Trophoblast cell (in vitro differentiated cells and primary cell): Measurements from ENCODE around the gene ZFR2.
"Not testable (repeated sequence)": the region's sequence is repeated elsewhere in the genome, so short reads cannot be mapped to it uniquely, and the experiment has no call there.

Experiments used
- DNase-seq, 2 donors: peaks; one replicate each; pipeline ENCODE4 v3.0.0-alpha.2; 2016
- H2AFZ ChIP-seq: 2 replicates; pipeline ENCODE4 v1.6.1; 2013; ENCODE audit warnings: low read length, moderate library complexity, mild to moderate bottlenecking; ENCODE audit not compliant: insufficient read depth, poor library complexity
- H2AK5ac ChIP-seq: 2 replicates; pipeline ENCODE4 v1.6.1; 2013; ENCODE audit warnings: mild to moderate bottlenecking, low read length
- H2BK120ac ChIP-seq: 2 replicates; pipeline ENCODE4 v1.6.1; 2013; ENCODE audit warnings: low read length, mild to moderate bottlenecking, moderate library complexity; ENCODE audit not compliant: insufficient read depth, poor library complexity
- H2BK12ac ChIP-seq: 2 replicates; pipeline ENCODE4 v1.6.1; 2013; ENCODE audit warnings: mild to moderate bottlenecking, low read length, moderate library complexity
- H2BK5ac ChIP-seq: 2 replicates; pipeline ENCODE4 v1.6.1; 2013; ENCODE audit warnings: low read length, low read depth, moderate library complexity, mild to moderate bottlenecking; ENCODE audit not compliant: poor library complexity
- H3K14ac ChIP-seq: 2 replicates; pipeline ENCODE4 v1.6.1; 2013; ENCODE audit warnings: mild to moderate bottlenecking, low read length
- H3K18ac ChIP-seq: 2 replicates; pipeline ENCODE4 v1.6.1; 2013; ENCODE audit warnings: mild to moderate bottlenecking, low read length
- H3K23ac ChIP-seq: 2 replicates; pipeline ENCODE4 v1.6.1; 2013; ENCODE audit warnings: low read length
- H3K27ac ChIP-seq: 2 replicates; pipeline ENCODE4 v1.5.1; 2013; ENCODE audit warnings: low read depth, mild to moderate bottlenecking, inconsistent platforms, low read length, moderate library complexity
- H3K27me3 ChIP-seq: 2 replicates; pipeline ENCODE4 v1.6.1; 2013; ENCODE audit warnings: inconsistent platforms, mild to moderate bottlenecking, low read length, moderate library complexity; ENCODE audit not compliant: insufficient read depth
- H3K36me3 ChIP-seq, 2 experiments: 1 replicate in 1 of 2; 2 replicates in 1 of 2; pipeline ENCODE4 v1.6.1; 2013; ENCODE audit warnings: low read length in 2 of 2, mild to moderate bottlenecking in 2 of 2, moderate library complexity in 1 of 2; ENCODE audit not compliant: insufficient read depth in 2 of 2, control insufficient read depth in 1 of 2
- H3K4ac ChIP-seq: 2 replicates; pipeline ENCODE4 v1.6.1; 2013; ENCODE audit warnings: low read depth, mild to moderate bottlenecking, low read length, moderate library complexity
- H3K4me1 ChIP-seq, 2 experiments: 1 replicate in 1 of 2; 2 replicates in 1 of 2; pipeline ENCODE4 v1.6.1; 2013; ENCODE audit warnings: low read length in 2 of 2, mild to moderate bottlenecking in 2 of 2, moderate library complexity in 1 of 2; ENCODE audit not compliant: insufficient read depth in 2 of 2, control insufficient read depth in 1 of 2
- H3K4me2 ChIP-seq: 2 replicates; pipeline ENCODE4 v1.6.1; 2013; ENCODE audit warnings: inconsistent platforms, mild to moderate bottlenecking, low read length, moderate library complexity
- H3K4me3 ChIP-seq: 2 replicates; pipeline ENCODE4 v1.5.1; 2013; ENCODE audit warnings: mild to moderate bottlenecking, low read depth, low read length, inconsistent platforms
- H3K79me1 ChIP-seq: one replicate; pipeline ENCODE4 v1.6.1; 2013; ENCODE audit warnings: low read length
- H3K79me2 ChIP-seq: 2 replicates; pipeline ENCODE4 v1.6.1; 2013; ENCODE audit warnings: low read length, mild to moderate bottlenecking; ENCODE audit not compliant: control insufficient read depth, insufficient read depth, poor library complexity
- H3K9ac ChIP-seq: 2 replicates; pipeline ENCODE4 v1.6.1; 2013; ENCODE audit warnings: mild to moderate bottlenecking, low read length
- H3K9me3 ChIP-seq: 2 replicates; pipeline ENCODE4 v1.6.1; 2013; ENCODE audit warnings: low read depth, mild to moderate bottlenecking, control low read depth, inconsistent platforms, low read length; ENCODE audit not compliant: insufficient read depth
- H4K12ac ChIP-seq: 2 replicates; pipeline ENCODE4 v1.6.1; 2013; ENCODE audit warnings: low read depth, mild to moderate bottlenecking, low read length, moderate library complexity
- H4K8ac ChIP-seq: 2 replicates; pipeline ENCODE4 v1.6.1; 2013; ENCODE audit warnings: low read depth, mild to moderate bottlenecking, low read length, moderate library complexity
- H4K91ac ChIP-seq: one replicate; pipeline ENCODE4 v1.6.1; 2013; ENCODE audit warnings: low read depth, mild to moderate bottlenecking, low read length, moderate library complexity
- WGBS: extraction: QIAGEN DNeasy Blood & Tissue Kit; methylation state at CpG from one replicate; pipeline ENCODE4 v1.1.7; 2013; ENCODE audit warnings: missing lambda C conversion rate; ENCODE audit not compliant: insufficient read length, insufficient coverage; ENCODE audit errors: extremely low coverage; 5-methylcytosine and 5-hydroxymethylcytosine counted together

Gene ZFR2

GRCh38 chr19:3765757-3766156 lies 103.1 kb downstream of the ZFR2 start:
- not testable (repeated sequence) for H2AFZ ChIP-seq, H3K79me1 ChIP-seq, H3K27ac ChIP-seq, H3K4me1 ChIP-seq, H3K27me3 ChIP-seq, H3K23ac ChIP-seq, H3K4me2 ChIP-seq, H3K4ac ChIP-seq, H2BK5ac ChIP-seq, H3K18ac ChIP-seq, H2BK12ac ChIP-seq, H4K8ac ChIP-seq, H3K9me3 ChIP-seq, H3K9ac ChIP-seq, H2AK5ac ChIP-seq, DNase-seq, H2BK120ac ChIP-seq, H3K79me2 ChIP-seq, H3K14ac ChIP-seq, H4K12ac ChIP-seq, H4K91ac ChIP-seq, H3K4me3 ChIP-seq
- H3K36me3 ChIP-seq = peaks cover 20 to 24% of the 10 kb centered on the region in 2 experiments
- WGBS = no CpG with 5 or more reads among the region's 5 CpGs

- no peaks in the 10 kb centered on the region for H3K9me3 ChIP-seq
- peaks cover 0 to 4% of the 10 kb centered on the region in 2 experiments for H3K4me1 ChIP-seq
- H3K23ac ChIP-seq = no peak overlapping the region
- H3K18ac ChIP-seq = no peak overlapping the region
- H4K12ac ChIP-seq = no peak overlapping the region
- no peak overlapping the region for H2BK5ac ChIP-seq
- no peak overlapping the region for H4K8ac ChIP-seq
- H2AK5ac ChIP-seq = no peak overlapping the region
- H3K4ac ChIP-seq = no peak overlapping the region
- H2BK12ac ChIP-seq = no peak overlapping the region
- H3K27ac ChIP-seq = no peak overlapping the region
- no peak overlapping the region for H3K4me2 ChIP-seq
- no peak overlapping the region for H3K9ac ChIP-seq
- H3K4me3 ChIP-seq = no peak overlapping the region
- whole genome bisulfite sequencing = no CpG with 5 or more reads among the region's 12 CpGs
- no peaks in the 10 kb centered on the region for H3K27me3 ChIP-seq
- H4K91ac ChIP-seq = no peak overlapping the region
- peaks cover 21 to 24% of the 10 kb centered on the region in 2 experiments for H3K36me3 ChIP-seq
- peaks cover 7% of the 10 kb centered on the region for H3K79me1 ChIP-seq
- H2BK120ac ChIP-seq = no peak overlapping the region
- H2AFZ ChIP-seq = no peak overlapping the region
- peaks cover 8% of the 10 kb centered on the region for H3K79me2 ChIP-seq
- DNase-seq = no peak
- no peak overlapping the region for H3K14ac ChIP-seq
These were observed 103.7 kb downstream of the ZFR2 start for GRCh38 chr19:3765121-3765520.

- Histone ChIP-seq H2AFZ (peak within 1 kb of the TSS; percentile 95), H3K79me1 (peaks cover 7% of the 10 kb centered on the region), H3K4me3 (peak within 1 kb of the TSS; percentile 91), H3K14ac (peak within 1 kb of the TSS; percentile 85), H3K9me3 (no peaks in the 10 kb centered on the region), H3K4me2 (peak within 1 kb of the TSS; percentile 58), H2BK5ac (peak within 1 kb of the TSS; percentile 98), H3K18ac (peak within 1 kb of the TSS; percentile 74), H4K91ac (peak within 1 kb of the TSS; percentile 88), H2AK5ac (peak within 1 kb of the TSS; percentile 61), H2BK12ac (peak within 1 kb of the TSS; percentile 77), H3K36me3 (peaks cover 36 to 38% of the 10 kb centered on the region in 2 experiments), H3K79me2 (peaks cover 10% of the 10 kb centered on the region), H3K4me1 (peaks cover 0 to 4% of the 10 kb centered on the region in 2 experiments), H3K23ac (no peak within 1 kb of the TSS), H4K12ac (peak within 1 kb of the TSS; percentile 96), H2BK120ac (peak within 1 kb of the TSS; percentile 91), H3K4ac (peak within 1 kb of the TSS; percentile 70), H4K8ac (peak within 1 kb of the TSS; percentile 97), H3K27ac (peak within 1 kb of the TSS; percentile 94), H3K27me3 (no peaks in the 10 kb centered on the region), H3K9ac (peak within 1 kb of the TSS; percentile 93)
- no CpG with 5 or more reads among the region's 47 CpGs for WGBS
- DNase-seq = peak; percentile 100
These were observed 106.1 kb downstream of the ZFR2 start, which contains the start of gene MRPL54 for GRCh38 chr19:3762501-3763459. Gene MRPL54, plus strand, starts transcription at chr19:3762682. Its CDS starts 19 bp downstream, at chr19:3762701.

GRCh38 chr19:3762130-3762473 lies 106.7 kb downstream of the ZFR2 start:
- Histone ChIP-seq H3K23ac (no peak overlapping the region), H3K27ac (no peak overlapping the region), H2BK5ac (no peak overlapping the region), H2AK5ac (no peak overlapping the region), H3K18ac (no peak overlapping the region), H2BK12ac (peak overlapping the region; percentile 77), H3K79me2 (peaks cover 10% of the 10 kb centered on the region), H4K8ac (peak overlapping the region; percentile 96), H4K12ac (peak overlapping the region; percentile 70), H3K4ac (peak overlapping the region; percentile 21), H2BK120ac (no peak overlapping the region), H3K4me3 (no peak overlapping the region), H3K36me3 (peaks cover 29 to 34% of the 10 kb centered on the region in 2 experiments), H3K9ac (no peak overlapping the region), H3K9me3 (no peaks in the 10 kb centered on the region), H2AFZ (peak overlapping the region; percentile 95), H3K79me1 (peaks cover 7% of the 10 kb centered on the region), H3K4me2 (no peak overlapping the region), H4K91ac (peak overlapping the region; percentile 83), H3K4me1 (peaks cover 0 to 4% of the 10 kb centered on the region in 2 experiments), H3K14ac (no peak overlapping the region), H3K27me3 (no peaks in the 10 kb centered on the region)
- no CpG with 5 or more reads among the region's 1 CpG for WGBS
- no peak for DNase-seq
